Inflammatory macrophage treated with lipopolysaccharide for 1 hour (primary cell): ENCODE data around the gene KANSL1.

Experiments used
- DNase-seq, 2 donors: peaks; one replicate each; pipeline ENCODE4 v3.0.0-alpha.2; 2020 to 2022

KANSL1 gene

GRCh38 chr17:46163929-46164594, 29.2 kb downstream of the KANSL1 start:
- DNase-seq, result no peak

DNA sequence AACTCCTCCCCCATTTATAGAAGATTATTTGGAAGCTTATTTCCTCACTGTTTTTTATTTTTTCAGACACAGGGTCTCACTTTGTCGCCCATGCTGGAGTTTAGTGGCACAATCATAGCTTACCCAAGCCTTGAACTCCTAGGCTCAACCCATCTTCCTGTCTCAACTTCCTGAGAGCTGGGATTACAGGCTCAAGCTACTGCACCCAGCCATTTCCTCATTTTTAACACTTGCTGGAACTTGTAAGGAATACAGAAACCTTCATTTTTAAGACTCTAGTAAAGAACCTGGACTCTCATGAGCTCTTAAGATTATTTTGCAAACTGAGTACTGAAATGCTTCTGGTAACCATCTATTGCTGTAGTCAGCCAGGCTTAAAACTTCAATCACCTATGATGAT, 29.9 kb downstream of the KANSL1 start:
- DNase-seq, result peak; percentile 42 to 55

DNA sequence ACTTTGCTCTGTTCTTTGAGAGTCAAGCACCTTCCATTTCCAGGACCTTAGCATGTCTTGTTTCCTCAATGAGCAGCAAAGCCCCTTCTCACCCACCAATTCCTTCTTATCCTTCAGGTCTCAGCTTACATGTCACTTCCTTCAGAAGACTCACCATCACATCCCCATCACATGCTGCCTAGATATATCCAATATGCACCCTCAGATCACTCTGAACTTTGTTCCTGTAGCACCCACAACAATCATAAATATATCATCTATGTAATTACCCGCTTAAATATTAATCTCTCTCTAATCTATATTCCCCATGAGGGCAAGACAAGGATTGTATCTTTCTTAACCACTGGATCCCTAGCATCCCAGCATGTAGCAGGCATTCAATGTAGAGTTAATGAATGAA, 30.4 kb downstream of the KANSL1 start:
- DNase-seq, result no peak

GRCh38 chr17:46160169-46160568, 33.1 kb downstream of the KANSL1 start:
- no peak for DNase-seq

DNA sequence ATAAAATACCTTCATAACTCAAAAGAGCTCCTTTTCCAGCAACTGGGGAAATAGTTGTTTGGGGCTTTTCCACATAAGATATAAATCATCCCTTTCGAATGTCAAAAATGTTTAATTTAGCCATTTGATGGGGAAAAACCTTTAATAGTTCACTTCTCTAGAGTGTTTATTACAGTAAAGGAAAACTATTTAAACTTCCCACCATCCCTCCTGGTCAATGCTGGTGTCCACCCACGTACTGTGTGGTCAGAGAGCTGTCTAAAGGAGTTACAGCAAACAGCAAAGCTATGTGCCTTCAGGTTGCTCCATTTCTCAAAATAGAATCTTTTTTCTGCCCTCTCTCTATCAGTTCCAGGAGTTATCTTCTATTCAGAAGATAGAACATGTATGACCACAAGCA, 33.5 kb downstream of the KANSL1 start:
- peak in 1 of 2 donors; percentile 52 for DNase-seq

DNA sequence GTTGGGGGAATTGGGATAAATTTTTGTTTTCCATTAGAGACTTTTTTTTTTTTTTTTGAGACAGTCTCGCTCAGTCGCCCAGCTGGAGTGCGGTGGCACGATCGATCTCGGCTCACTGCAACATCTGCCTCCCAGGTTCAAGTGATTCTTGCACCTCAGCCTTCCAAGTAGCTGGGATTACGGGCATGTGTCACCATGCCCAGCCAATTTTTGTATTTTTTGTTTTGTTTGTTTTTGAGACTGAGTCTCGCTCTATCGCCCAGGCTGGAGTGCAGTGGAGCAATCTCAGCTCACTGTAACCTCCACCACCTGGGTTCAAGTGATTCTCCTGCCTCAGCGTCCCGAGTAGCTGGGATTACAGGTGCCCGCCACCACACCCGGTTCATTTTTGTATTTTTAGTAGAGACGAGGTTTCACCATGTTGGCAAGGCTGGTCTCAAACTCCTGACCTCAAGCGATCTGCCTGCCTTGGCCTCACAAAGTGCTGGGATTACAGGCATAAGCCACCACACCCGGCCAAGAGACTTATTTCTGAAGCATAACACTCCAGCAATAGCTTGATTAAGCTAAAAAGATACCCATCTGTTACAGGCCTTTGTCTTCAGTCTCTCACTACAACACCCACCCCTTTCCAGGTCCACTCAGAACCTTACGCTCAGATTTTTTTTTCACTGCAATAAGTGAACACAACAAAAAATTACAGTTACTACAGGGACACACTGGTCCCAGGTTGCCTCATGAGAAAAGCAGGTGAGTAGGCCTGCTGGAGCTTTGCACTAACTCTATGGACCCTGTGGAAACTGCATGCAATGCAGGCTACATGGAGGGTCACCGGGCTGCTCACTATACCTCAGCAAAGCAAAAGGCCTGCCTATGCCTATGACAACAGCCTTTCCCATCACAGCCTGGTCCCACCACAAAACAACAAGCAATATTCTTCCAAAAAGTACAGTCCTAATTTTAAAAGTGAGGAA, 34.6 kb downstream of the KANSL1 start:
- no peak for DNase-seq

- no peak for DNase-seq
Measured at GRCh38 chr17:46157443-46158062, 35.7 kb downstream of the KANSL1 start.

GRCh38 chr17:46154151-46154816, 38.9 kb downstream of the KANSL1 start:
- no peak for DNase-seq

- DNase-seq, result no peak
Measured at GRCh38 chr17:46152423-46152822, 40.8 kb downstream of the KANSL1 start.

DNA sequence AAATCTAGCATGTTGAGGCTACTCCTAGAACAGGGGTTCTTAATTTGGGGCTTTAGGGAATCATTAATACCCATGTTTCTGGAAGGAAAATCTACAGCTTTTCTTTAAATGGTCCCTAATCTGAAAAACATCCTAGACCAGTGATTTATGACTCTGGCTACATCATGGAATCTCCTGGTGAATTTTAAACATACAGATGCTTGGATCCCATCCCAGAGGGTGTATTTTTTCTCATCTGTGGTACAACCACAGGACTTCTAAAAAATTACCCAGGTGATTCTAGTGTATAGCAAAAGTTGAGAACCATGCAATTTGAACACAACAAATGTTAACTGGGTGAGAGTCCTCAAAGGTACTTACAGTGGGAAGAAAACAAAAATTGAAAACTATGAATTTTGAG, 41.5 kb downstream of the KANSL1 start:
- DNase-seq, result no peak

- no peak for DNase-seq
Measured at GRCh38 chr17:46150216-46150963, 42.8 kb downstream of the KANSL1 start.

DNA sequence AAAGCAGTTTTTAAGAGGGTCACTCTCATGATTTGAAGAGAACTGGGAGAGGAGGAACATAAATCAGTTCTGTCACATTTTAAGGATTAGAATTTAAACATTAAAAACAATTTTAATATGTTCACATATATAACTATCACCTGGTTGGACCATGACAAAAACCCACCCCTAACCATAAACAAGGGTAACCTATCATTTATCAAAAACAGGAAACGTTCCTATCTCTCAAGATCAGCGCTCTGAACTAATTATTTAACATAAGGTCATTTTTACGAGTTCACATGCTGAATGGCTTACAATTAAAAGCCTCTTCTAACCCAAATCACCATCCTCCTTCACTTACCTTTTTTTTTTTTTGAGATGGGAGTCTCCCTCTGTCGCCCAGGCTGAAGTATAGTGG, 45.0 kb downstream of the KANSL1 start:
- DNase-seq, result no peak

DNA sequence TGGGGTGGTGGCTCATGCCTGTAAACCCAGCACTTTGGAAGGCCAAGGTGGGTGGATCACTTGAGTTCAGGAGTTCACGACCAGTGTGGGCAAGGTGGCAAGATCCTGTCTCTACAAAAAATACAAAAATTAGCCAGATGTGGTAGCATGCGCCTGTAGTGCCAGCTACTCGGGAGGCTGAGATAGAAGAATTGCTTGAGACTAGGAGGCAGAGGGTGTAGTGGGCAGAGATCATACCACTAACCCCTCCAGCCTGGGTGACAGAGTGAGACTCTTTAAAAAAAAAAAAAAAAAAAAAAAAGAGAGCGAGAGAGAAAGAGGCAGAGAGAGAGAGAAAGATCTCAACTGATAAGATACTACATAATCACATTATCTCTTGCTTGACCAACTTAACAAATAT, 45.9 kb downstream of the KANSL1 start:
- no peak for DNase-seq

GRCh38 chr17:46144246-46144645, 49.0 kb downstream of the KANSL1 start:
- no peak for DNase-seq

DNA sequence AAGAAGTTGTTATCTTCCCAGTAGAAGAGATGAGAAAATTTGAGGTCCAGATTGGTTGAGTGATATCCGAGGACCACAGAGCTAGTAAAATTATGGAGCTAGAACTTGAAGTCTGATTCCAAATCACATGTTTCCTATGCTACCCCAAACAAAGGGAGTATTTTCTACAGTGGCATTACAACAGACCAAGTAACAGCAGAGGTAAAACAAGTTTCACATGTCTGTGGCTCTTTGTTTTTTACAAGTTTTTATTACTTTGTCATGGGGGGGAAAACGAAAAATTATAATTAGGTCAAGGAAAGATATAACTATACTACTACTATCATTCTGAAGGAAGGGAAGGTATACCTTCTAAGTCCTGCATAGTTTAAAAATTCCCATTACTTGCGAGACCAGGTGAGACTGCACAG, 49.4 kb downstream of the KANSL1 start:
- DNase-seq, result no peak

- peak; percentile 39 to 59 for DNase-seq
Measured at GRCh38 chr17:46141645-46142044, 51.6 kb downstream of the KANSL1 start.

DNA sequence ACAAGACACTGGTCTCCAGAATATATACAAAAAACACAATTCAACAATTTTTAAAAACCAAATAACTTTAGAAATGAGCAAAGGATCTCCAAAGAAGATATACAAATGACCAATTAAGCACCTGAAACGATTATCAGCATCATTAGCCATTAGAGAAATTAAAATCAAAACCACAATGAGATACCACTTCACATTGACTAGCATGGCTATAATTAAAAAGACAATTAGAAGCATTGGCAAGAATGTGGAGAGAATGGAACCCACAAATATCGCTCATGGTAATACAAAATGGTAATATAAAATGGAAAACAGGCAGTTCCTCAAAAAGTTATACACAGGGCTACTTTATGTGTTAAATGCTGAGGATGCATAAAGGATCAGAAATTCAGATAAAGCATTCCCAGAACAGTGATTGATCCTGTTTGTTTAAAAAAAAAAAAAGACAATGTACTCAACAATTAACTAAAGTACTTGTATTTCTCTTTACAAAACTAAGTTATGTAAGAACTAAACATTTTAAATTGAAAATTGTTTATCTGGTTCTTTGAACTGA, 52.5 kb downstream of the KANSL1 start:
- no peak for DNase-seq

DNA sequence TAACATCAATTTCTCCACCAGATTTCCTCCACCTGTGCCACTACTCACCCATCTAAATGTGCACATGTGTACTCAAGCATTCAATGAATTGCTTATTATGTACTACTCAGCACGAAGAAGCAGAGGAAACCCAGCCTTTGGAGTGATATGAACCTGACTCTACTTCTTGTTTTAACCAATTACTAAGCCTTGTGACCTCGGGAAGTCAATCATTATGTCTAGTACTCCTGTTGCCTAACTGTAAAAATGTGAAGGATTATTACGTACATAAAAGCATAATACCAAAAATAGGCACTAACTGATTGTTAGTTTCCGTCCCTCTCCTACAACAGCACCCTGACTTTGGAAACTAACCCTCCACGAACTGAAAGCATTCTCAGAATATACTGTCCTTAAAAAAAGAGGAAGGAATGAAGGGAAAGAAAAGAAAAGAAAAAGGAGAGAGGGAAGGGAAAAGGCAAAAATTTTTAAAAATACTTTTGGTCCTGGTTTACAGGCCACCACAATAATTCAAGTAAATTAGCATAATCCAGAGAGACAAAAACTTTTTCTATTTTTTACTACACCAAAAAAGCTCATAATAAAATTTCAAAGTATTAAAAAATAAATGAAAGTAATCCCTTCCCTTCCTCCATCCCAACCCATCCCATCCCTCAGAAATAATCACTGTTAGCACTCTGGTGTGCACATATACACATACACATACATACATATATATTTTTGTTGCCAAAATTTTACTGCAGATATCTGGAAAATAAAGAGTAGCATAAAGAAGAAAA, 53.6 kb downstream of the KANSL1 start:
- DNase-seq, result peak; percentile 47 to 76

DNA sequence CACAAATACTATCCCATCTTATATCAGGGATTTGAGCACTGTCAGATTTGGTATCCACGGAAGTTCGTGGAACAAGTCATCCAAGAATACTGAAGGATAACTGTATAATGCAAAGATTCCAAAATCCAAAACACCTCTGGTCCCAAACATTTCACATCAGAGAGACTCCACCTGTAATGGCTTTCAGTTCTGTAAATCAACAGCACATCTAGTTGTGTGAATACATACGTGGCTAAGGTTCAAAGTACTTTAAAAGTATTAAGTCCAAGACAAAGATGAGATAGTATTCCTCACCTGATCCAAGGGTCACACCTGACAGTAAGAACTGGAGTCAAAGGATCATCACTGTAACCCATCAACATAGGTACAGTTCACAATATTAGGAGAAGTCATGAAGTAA, 54.8 kb downstream of the KANSL1 start:
- no peak for DNase-seq

GRCh38 chr17:46136820-46137219, 56.4 kb downstream of the KANSL1 start:
- DNase-seq, result no peak

- no peak for DNase-seq
Measured at GRCh38 chr17:46135879-46136563, 57.2 kb downstream of the KANSL1 start.
